ENCODE measurements around the gene ARNT2. TPM values are rescaled to one million over a fixed set of nuclear protein-coding genes. Genes with fewer than 3 reads are reported as not detected.

The ARNT2 gene
- total and polyA plus RNA-seq, 12 donors = 2.0 to 6.4 (median 3.5) TPM

DNA sequence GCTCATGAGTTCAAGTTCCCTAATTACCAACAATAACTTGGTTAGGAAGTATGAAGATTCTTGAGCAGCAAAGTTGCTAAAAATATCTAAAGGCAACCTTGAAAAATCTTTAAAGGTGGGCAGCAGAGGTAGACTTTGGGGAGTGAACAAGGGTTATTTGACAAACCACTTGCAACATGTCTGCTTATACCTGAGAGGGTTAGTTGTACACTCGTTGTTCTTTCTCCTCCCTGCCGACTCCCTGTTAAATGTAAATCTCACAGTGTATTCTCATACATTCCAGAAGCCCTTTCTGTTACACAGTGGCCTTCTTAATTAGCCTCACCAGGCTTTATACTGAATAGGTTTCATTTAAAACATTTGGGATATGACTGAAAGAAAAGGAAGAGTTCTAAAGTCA lies 121.7 kb downstream of the ARNT2 start:
- Histone ChIP-seq H3K9me3 (replicated peaks in 1 of 3) (no peaks in the 10 kb centered on the region), H3K27ac (no peak overlapping the region), H3K4me1 (replicated peaks in 1 of 2) (no peaks in the 10 kb centered on the region), H3K4me3 (no peak overlapping the region), H3K27me3 (no peaks in the 10 kb centered on the region), H3K36me3 (replicated peaks in 1 of 2) (no peaks in the 10 kb centered on the region)
- intact Hi-C loops (cut with DNase I) = no loop called here
- no peak for DNase-seq
- 86 to 95% (median 92%) methylated on average over 2 of the region's 2 CpGs for WGBS, 4 donors
- TF ChIP-seq POLR2A (IDR thresholded peaks at IDR 0.05) (no peak), CTCF (IDR thresholded peaks at IDR 0.05) (no peak)

- 76 to 85% (median 84%) methylated on average over 2 to 3 of the region's 3 CpGs for WGBS, 4 donors
- Histone ChIP-seq H3K9me3 (replicated peaks in 1 of 3) (no peaks in the 10 kb centered on the region), H3K27me3 (no peaks in the 10 kb centered on the region), H3K4me3 (no peak overlapping the region), H3K4me1 (replicated peaks in 1 of 2) (no peaks in the 10 kb centered on the region), H3K27ac (no peak overlapping the region), H3K36me3 (replicated peaks in 1 of 2) (no peaks in the 10 kb centered on the region)
- intact Hi-C loops (cut with DNase I) = no loop called here
- TF ChIP-seq CTCF (IDR thresholded peaks at IDR 0.05) (no peak), POLR2A (IDR thresholded peaks at IDR 0.05) (no peak)
- DNase-seq = no peak
Observed at GRCh38 chr15:80526556-80527340, 122.6 kb downstream of the ARNT2 start.

GRCh38 chr15:80527406-80527805 lies 123.2 kb downstream of the ARNT2 start:
- intact Hi-C loops (cut with DNase I) = no loop called here
- H3K4me1 ChIP-seq (replicated peaks in 1 of 2) = no peaks in the 10 kb centered on the region
- H3K27ac ChIP-seq = no peak overlapping the region
- H3K27me3 ChIP-seq = no peaks in the 10 kb centered on the region
- no peaks in the 10 kb centered on the region for H3K36me3 ChIP-seq (replicated peaks in 1 of 2)
- no peak overlapping the region for H3K4me3 ChIP-seq
- H3K9me3 ChIP-seq (replicated peaks in 1 of 3) = no peaks in the 10 kb centered on the region
- no peak for DNase-seq
- TF ChIP-seq POLR2A (IDR thresholded peaks at IDR 0.05) (no peak), CTCF (IDR thresholded peaks at IDR 0.05) (no peak)

GRCh38 chr15:80527961-80528360 lies 123.8 kb downstream of the ARNT2 start:
- DNase-seq = no peak
- H3K27me3 ChIP-seq = no peaks in the 10 kb centered on the region
- no peak overlapping the region for H3K27ac ChIP-seq
- WGBS, 4 donors = 93 to 98% (median 96%) methylated on average over 5 of the region's 5 CpGs
- H3K4me1 ChIP-seq (replicated peaks in 1 of 2) = no peaks in the 10 kb centered on the region
- no peaks in the 10 kb centered on the region for H3K36me3 ChIP-seq (replicated peaks in 1 of 2)
- no peak overlapping the region for H3K4me3 ChIP-seq
- H3K9me3 ChIP-seq (replicated peaks in 1 of 3) = no peaks in the 10 kb centered on the region
- TF ChIP-seq POLR2A (IDR thresholded peaks at IDR 0.05) (no peak), CTCF (IDR thresholded peaks at IDR 0.05) (no peak)
- intact Hi-C loops (cut with DNase I) = no loop called here
